ENCODE measurements around the gene ITIH1.
A peak's percentile ranks its signal among the peaks of the same experiment; 100 is the strongest.

Gene ITIH1

GRCh38 chr3:52796411-52796810 is 19.0 kb downstream of the ITIH1 start:
- TF ChIP-seq, protein P1, sequence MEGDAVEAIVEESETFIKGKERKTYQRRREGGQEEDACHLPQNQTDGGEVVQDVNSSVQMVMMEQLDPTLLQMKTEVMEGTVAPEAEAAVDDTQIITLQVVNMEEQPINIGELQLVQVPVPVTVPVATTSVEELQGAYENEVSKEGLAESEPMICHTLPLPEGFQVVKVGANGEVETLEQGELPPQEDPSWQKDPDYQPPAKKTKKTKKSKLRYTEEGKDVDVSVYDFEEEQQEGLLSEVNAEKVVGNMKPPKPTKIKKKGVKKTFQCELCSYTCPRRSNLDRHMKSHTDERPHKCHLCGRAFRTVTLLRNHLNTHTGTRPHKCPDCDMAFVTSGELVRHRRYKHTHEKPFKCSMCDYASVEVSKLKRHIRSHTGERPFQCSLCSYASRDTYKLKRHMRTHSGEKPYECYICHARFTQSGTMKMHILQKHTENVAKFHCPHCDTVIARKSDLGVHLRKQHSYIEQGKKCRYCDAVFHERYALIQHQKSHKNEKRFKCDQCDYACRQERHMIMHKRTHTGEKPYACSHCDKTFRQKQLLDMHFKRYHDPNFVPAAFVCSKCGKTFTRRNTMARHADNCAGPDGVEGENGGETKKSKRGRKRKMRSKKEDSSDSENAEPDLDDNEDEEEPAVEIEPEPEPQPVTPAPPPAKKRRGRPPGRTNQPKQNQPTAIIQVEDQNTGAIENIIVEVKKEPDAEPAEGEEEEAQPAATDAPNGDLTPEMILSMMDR (IDR thresholded peaks at IDR 0.05; ENCODE audit: low read depth, low read length), result no peak
- no peak overlapping the region for H3K4me3 ChIP-seq (ENCODE audit: low read depth, low read length)

- H3K4me3 ChIP-seq (ENCODE audit: low read depth, low read length), result no peak overlapping the region
- TF ChIP-seq, protein P1 (IDR thresholded peaks at IDR 0.05; ENCODE audit: low read depth, low read length), result no peak
These were observed 21.1 kb downstream of the ITIH1 start for GRCh38 chr3:52798376-52798977.

DNA sequence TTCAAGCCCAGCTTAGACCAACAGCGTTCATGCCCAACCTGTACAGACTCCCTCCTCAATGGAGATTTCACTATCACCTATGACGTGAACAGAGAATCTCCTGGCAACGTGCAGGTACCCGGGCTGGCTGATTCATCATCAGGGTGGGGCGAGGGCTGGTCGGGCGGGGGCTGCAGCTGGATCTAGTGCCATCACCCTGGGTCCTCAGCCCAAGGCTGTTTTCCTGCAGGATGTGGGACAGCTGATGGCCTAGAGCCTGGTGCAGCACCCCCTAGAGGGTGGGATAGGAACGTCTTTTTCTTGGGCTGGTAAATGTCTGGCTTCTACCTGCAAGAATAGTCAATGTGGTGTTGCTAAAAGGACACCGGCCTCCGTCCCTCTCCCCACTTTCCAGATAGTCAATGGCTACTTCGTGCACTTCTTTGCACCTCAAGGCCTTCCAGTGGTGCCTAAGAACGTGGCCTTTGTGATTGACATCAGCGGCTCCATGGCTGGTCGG is 21.6 kb downstream of the ITIH1 start:
- TF ChIP-seq, protein P1 (IDR thresholded peaks at IDR 0.05; ENCODE audit: low read depth, low read length), result peak; percentile 41
- H3K4me3 ChIP-seq (ENCODE audit: low read depth, low read length), result no peak overlapping the region

DNA sequence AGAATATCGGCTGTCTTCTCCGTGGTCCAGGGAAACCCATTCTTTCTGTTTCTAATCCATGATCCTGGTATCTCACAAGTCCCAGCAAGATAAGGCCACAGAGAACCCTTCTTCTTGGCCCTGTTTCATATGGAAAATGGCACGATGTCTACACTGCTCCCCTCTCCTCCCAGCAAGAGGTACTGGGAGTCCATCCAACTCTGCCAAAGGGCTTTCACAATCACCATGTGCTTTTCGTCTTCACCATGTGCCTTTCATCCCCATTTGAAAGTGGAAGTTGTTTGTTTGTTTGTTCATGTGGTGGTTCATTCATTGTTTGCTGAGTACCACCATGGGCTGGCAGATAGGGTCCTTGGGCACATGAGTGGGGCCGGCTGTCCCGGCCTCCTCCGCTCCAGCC is 22.7 kb downstream of the ITIH1 start:
- no peak overlapping the region for H3K4me3 ChIP-seq (ENCODE audit: low read depth, low read length)
- TF ChIP-seq, protein P1 (IDR thresholded peaks at IDR 0.05; ENCODE audit: low read depth, low read length), result no peak

DNA sequence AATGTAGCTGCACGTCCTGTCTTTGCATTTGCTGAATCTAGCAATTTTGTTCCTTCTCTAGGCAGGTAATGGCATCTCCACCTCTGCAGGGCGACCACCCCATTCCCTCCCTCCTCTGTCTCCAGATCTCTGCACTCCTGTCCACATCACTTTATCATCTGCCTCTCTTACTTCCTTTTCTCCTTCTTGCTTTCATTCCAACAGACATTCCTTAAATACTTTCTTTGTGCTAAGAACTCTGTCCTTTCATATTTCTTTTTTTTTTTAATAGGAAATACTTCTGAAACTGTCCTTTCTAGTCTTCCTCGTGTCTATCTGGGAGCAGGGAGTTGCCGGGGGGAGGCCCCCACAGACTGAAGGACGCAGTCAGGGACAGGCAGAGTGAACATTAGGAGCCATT is 24.4 kb downstream of the ITIH1 start:
- TF ChIP-seq, protein P1 (IDR thresholded peaks at IDR 0.05; ENCODE audit: low read depth, low read length), result no peak
- H3K4me3 ChIP-seq (ENCODE audit: low read depth, low read length), result no peak overlapping the region

- H3K4me3 ChIP-seq (ENCODE audit: low read depth, low read length), result no peak overlapping the region
- TF ChIP-seq, protein P1 (IDR thresholded peaks at IDR 0.05; ENCODE audit: low read depth, low read length), result no peak
These were observed 28.1 kb downstream of the ITIH1 start for GRCh38 chr3:52805270-52806039.

DNA sequence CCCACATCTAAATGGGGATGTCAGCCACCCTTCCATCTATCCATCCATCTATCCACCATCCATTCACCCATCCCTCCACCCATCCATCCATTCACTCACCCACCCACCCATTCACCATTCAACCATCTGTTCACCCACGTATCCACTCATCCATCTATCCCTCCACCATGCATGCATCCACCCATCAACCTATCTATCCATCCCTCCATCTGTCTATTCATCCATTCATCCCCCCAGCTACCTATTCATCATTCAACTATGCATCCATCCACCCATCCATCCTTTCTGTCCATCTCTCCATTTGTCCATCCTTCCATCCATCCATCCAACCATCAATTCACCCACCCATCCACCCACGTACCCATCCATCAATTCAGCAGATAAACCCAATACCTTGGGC is 31.8 kb downstream of the ITIH1 start:
- H3K4me3 ChIP-seq (ENCODE audit: low read depth, low read length), result no peak overlapping the region
- TF ChIP-seq, protein P1 (IDR thresholded peaks at IDR 0.05; ENCODE audit: low read depth, low read length), result no peak
